ENCODE data around the gene CLIC4.
"Not testable (repeated sequence)": the region's sequence is repeated elsewhere in the genome, so short reads cannot be mapped to it uniquely, and the experiment has no call there.

CLIC4 gene

GRCh38 chr1:24717887-24718650, 27.2 kb upstream of the CLIC4 start:
- no peak for DNase-seq (ENCODE audit: low read depth)

- peak; percentile 59 for DNase-seq (ENCODE audit: low read depth)
Measured at GRCh38 chr1:24720152-24720551, 25.1 kb upstream of the CLIC4 start.

- DNase-seq (ENCODE audit: low read depth): no peak
Measured at GRCh38 chr1:24721533-24721932, 23.7 kb upstream of the CLIC4 start.

- DNase-seq (ENCODE audit: low read depth): peak; percentile 67
Measured at GRCh38 chr1:24722073-24723035, 22.9 kb upstream of the CLIC4 start.

GRCh38 chr1:24724345-24725208, 20.7 kb upstream of the CLIC4 start:
- DNase-seq (ENCODE audit: low read depth): peak; percentile 85

- DNase-seq (ENCODE audit: low read depth): no peak
Measured at GRCh38 chr1:24725209-24725651, 20.0 kb upstream of the CLIC4 start.

- DNase-seq (ENCODE audit: low read depth): no peak
Measured at GRCh38 chr1:24726741-24727140, 18.5 kb upstream of the CLIC4 start.

GRCh38 chr1:24727501-24728216, 17.6 kb upstream of the CLIC4 start:
- peak; percentile 69 for DNase-seq (ENCODE audit: low read depth)

GRCh38 chr1:24728982-24729381, 16.3 kb upstream of the CLIC4 start:
- no peak for DNase-seq (ENCODE audit: low read depth)

- DNase-seq (ENCODE audit: low read depth): no peak
Measured at GRCh38 chr1:24732186-24732885, 12.9 kb upstream of the CLIC4 start.

GRCh38 chr1:24733342-24733741, 11.9 kb upstream of the CLIC4 start:
- DNase-seq (ENCODE audit: low read depth): not testable (repeated sequence)

GRCh38 chr1:24735156-24735508, 10.1 kb upstream of the CLIC4 start:
- no peak for DNase-seq (ENCODE audit: low read depth)

GRCh38 chr1:24735509-24736375, 9.5 kb upstream of the CLIC4 start:
- no peak for DNase-seq (ENCODE audit: low read depth)

- DNase-seq (ENCODE audit: low read depth): no peak
Measured at GRCh38 chr1:24737368-24738117, 7.7 kb upstream of the CLIC4 start.

GRCh38 chr1:24739241-24739640, 6.0 kb upstream of the CLIC4 start:
- DNase-seq (ENCODE audit: low read depth): no peak

- peak; percentile 89 for DNase-seq (ENCODE audit: low read depth)
Measured at GRCh38 chr1:24742090-24742938, 2.9 kb upstream of the CLIC4 start.

GRCh38 chr1:24743404-24744211, 1.6 kb upstream of the CLIC4 start:
- DNase-seq (ENCODE audit: low read depth): peak; percentile 97

Data from amniotic epithelial cell (primary cell).